Small intestine (tissue), 7 donors: ENCODE results near the gene HDAC8. TPM values are rescaled to one million over a fixed set of nuclear protein-coding genes. Genes with fewer than 3 reads are reported as not detected.

Experiments
- DNase-seq, 2 donors: peaks; one replicate each; pipeline versions ENCODE4 v3.0.0 to v3.0.0-alpha.2; 2013
- FAIRE-seq: peaks from 2 replicates; lab custom pipeline; 2012; peaks lifted over from hg19 to GRCh38; lab: Jason Lieb, UNC
- H3K27ac ChIP-seq, 3 donors: one replicate each; pipeline ENCODE4 v1.5.1; 2013; ENCODE audit warnings: low read length in 2 of 3, mild to moderate bottlenecking in 2 of 3, control low read depth in 1 of 3, inconsistent platforms in 1 of 3, low read depth in 1 of 3, moderate library complexity in 1 of 3
- H3K27me3 ChIP-seq, 3 donors: one replicate each; pipeline ENCODE4 v1.6.1; 2013; ENCODE audit warnings: low read length in 3 of 3, inconsistent platforms in 1 of 3; ENCODE audit not compliant: control insufficient read depth in 3 of 3, insufficient read depth in 3 of 3
- H3K36me3 ChIP-seq, 3 donors: one replicate each; pipeline ENCODE4 v1.6.1; 2013; ENCODE audit warnings: low read length in 3 of 3, inconsistent platforms in 1 of 3, low read depth in 1 of 3, mild to moderate bottlenecking in 1 of 3, moderate library complexity in 1 of 3; ENCODE audit not compliant: control insufficient read depth in 3 of 3, insufficient read depth in 2 of 3
- H3K4me1 ChIP-seq, 3 donors: one replicate each; pipeline ENCODE4 v1.6.1; 2013; ENCODE audit warnings: low read length in 2 of 3, inconsistent platforms in 1 of 3, low read depth in 1 of 3, mild to moderate bottlenecking in 1 of 3, moderate library complexity in 1 of 3; ENCODE audit not compliant: control insufficient read depth in 3 of 3, insufficient read depth in 2 of 3
- H3K4me3 ChIP-seq, 3 donors: one replicate each; pipeline ENCODE4 v1.5.1; 2013; ENCODE audit warnings: low read length in 3 of 3, control low read depth in 1 of 3, inconsistent platforms in 1 of 3, low read depth in 1 of 3, mild to moderate bottlenecking in 1 of 3, moderate library complexity in 1 of 3
- H3K9me3 ChIP-seq, 2 donors: one replicate each; pipeline ENCODE4 v1.6.1; 2013; ENCODE audit warnings: low read depth in 1 of 2, low read length in 1 of 2; ENCODE audit not compliant: control insufficient read depth in 2 of 2, insufficient read depth in 1 of 2
- WGBS, 3 donors: extraction: QIAGEN DNeasy Blood & Tissue Kit; methylation state at CpG; one replicate each; pipeline ENCODE4 v1.1.7; 2013; 5-methylcytosine and 5-hydroxymethylcytosine counted together
- polyA plus RNA-seq, 4 donors: library from polyadenylated mRNA; stranded (reverse) in 3 of 4; unstranded in 1 of 4; fragments of 200-250 nt in 3 of 4; fragments of 120-200 nt in 1 of 4; gene quantifications; one replicate each; pipeline versions ENCODE4 v1.2.1 to v1.2.3, GENCODE V29; 2013
- donor health status: healthy with polysubstance abuse.
- donor health status: control.
- donor health status: control.
- donor health status: Bipolar disorder and iron deficiency.
- donor health status: healthy.

Gene HDAC8
- polyA plus RNA-seq, 4 donors = 11.3 to 24.7 (median 19.1) TPM

GRCh38 chrX:72372735-72373134, 199.9 kb downstream of the HDAC8 start:
- Histone ChIP-seq H3K4me1 (no peaks in the 10 kb centered on the region), H3K36me3 (no peaks in the 10 kb centered on the region), H3K27me3 (no peaks in the 10 kb centered on the region), H3K4me3 (no peak overlapping the region), H3K27ac (no peak overlapping the region), H3K9me3 (no peaks in the 10 kb centered on the region)
- 86 to 95% (median 89%) methylated on average over 2 of the region's 2 CpGs for WGBS, 3 donors
- FAIRE-seq (no peak), DNase-seq (no peak)

GRCh38 chrX:72371405-72371804, 201.2 kb downstream of the HDAC8 start:
- Histone ChIP-seq H3K27ac (no peak overlapping the region), H3K9me3 (no peaks in the 10 kb centered on the region), H3K4me1 (no peaks in the 10 kb centered on the region), H3K36me3 (no peaks in the 10 kb centered on the region), H3K27me3 (no peaks in the 10 kb centered on the region), H3K4me3 (no peak overlapping the region)
- FAIRE-seq = no peak
- 76 to 86% (median 83%) methylated on average over 3 of the region's 3 CpGs for WGBS, 3 donors
- DNase-seq = no peak

- FAIRE-seq (no peak), DNase-seq (no peak)
- no peak overlapping the region for H3K4me3 ChIP-seq
- H3K27me3 ChIP-seq = no peaks in the 10 kb centered on the region
- no peak overlapping the region for H3K27ac ChIP-seq
- H3K9me3 ChIP-seq = no peaks in the 10 kb centered on the region
- 63 to 87% (median 80%) methylated on average over 8 of the region's 8 CpGs for WGBS, 3 donors
- no peaks in the 10 kb centered on the region for H3K36me3 ChIP-seq
- H3K4me1 ChIP-seq = no peaks in the 10 kb centered on the region
These were observed 203.8 kb downstream of the HDAC8 start for GRCh38 chrX:72368796-72369195.

- 84 to 98% (median 89%) methylated on average over 1 of the region's 1 CpG for WGBS, 3 donors
- Histone ChIP-seq H3K36me3 (no peaks in the 10 kb centered on the region), H3K27ac (no peak overlapping the region), H3K27me3 (no peaks in the 10 kb centered on the region), H3K4me1 (no peaks in the 10 kb centered on the region), H3K9me3 (no peaks in the 10 kb centered on the region), H3K4me3 (no peak overlapping the region)
- DNase-seq (no peak), FAIRE-seq (no peak)
These were observed 205.1 kb downstream of the HDAC8 start for GRCh38 chrX:72367516-72367915.

- no peaks in the 10 kb centered on the region for H3K27me3 ChIP-seq
- 81 to 91% (median 89%) methylated on average over 10 of the region's 10 CpGs for WGBS, 3 donors
- no peaks in the 10 kb centered on the region for H3K4me1 ChIP-seq
- no peak overlapping the region for H3K4me3 ChIP-seq
- H3K27ac ChIP-seq = no peak overlapping the region
- H3K9me3 ChIP-seq = no peaks in the 10 kb centered on the region
- no peak for DNase-seq
- H3K36me3 ChIP-seq = no peaks in the 10 kb centered on the region
- FAIRE-seq = no peak
These were observed 205.8 kb downstream of the HDAC8 start for GRCh38 chrX:72366701-72367454.

- WGBS, 3 donors = 80 to 93% (median 86%) methylated on average over 4 of the region's 4 CpGs
- Histone ChIP-seq H3K4me3 (no peak overlapping the region), H3K36me3 (no peaks in the 10 kb centered on the region), H3K4me1 (no peaks in the 10 kb centered on the region), H3K9me3 (no peaks in the 10 kb centered on the region), H3K27me3 (no peaks in the 10 kb centered on the region), H3K27ac (no peak overlapping the region)
- FAIRE-seq (no peak), DNase-seq (no peak)
These were observed 206.5 kb downstream of the HDAC8 start for GRCh38 chrX:72366178-72366577.

- WGBS, 3 donors = 68 to 99% (median 87%) methylated on average over 2 of the region's 2 CpGs
- Histone ChIP-seq H3K4me1 (no peaks in the 10 kb centered on the region), H3K9me3 (no peaks in the 10 kb centered on the region), H3K27ac (no peak overlapping the region), H3K36me3 (no peaks in the 10 kb centered on the region), H3K4me3 (no peak overlapping the region), H3K27me3 (no peaks in the 10 kb centered on the region)
- no peak for FAIRE-seq
- no peak for DNase-seq
These were observed 207.5 kb downstream of the HDAC8 start for GRCh38 chrX:72365126-72365525.

GRCh38 chrX:72360326-72360725, 212.3 kb downstream of the HDAC8 start:
- H3K36me3 ChIP-seq = no peaks in the 10 kb centered on the region
- no peak for FAIRE-seq
- no peaks in the 10 kb centered on the region for H3K27me3 ChIP-seq
- H3K4me3 ChIP-seq = no peak overlapping the region
- no peaks in the 10 kb centered on the region for H3K9me3 ChIP-seq
- no peak for DNase-seq
- 91 to 95% (median 94%) methylated on average over 4 of the region's 4 CpGs for WGBS, 3 donors
- no peaks in the 10 kb centered on the region for H3K4me1 ChIP-seq
- H3K27ac ChIP-seq = no peak overlapping the region

- Histone ChIP-seq H3K27ac (no peak overlapping the region), H3K36me3 (no peaks in the 10 kb centered on the region), H3K4me1 (no peaks in the 10 kb centered on the region), H3K27me3 (no peaks in the 10 kb centered on the region), H3K4me3 (no peak overlapping the region), H3K9me3 (no peaks in the 10 kb centered on the region)
- no peak for DNase-seq
- no peak for FAIRE-seq
- 88 to 95% (median 90%) methylated on average over 4 of the region's 4 CpGs for WGBS, 3 donors
These were observed 214.3 kb downstream of the HDAC8 start for GRCh38 chrX:72358313-72358712.
